ENCODE results near the gene ANKFN1. TPM values are rescaled to one million over a fixed set of nuclear protein-coding genes. Genes with fewer than 3 reads are reported as not detected.

The ANKFN1 gene
- total RNA-seq, 1 donor from 2014 or later, result not detected

DNA sequence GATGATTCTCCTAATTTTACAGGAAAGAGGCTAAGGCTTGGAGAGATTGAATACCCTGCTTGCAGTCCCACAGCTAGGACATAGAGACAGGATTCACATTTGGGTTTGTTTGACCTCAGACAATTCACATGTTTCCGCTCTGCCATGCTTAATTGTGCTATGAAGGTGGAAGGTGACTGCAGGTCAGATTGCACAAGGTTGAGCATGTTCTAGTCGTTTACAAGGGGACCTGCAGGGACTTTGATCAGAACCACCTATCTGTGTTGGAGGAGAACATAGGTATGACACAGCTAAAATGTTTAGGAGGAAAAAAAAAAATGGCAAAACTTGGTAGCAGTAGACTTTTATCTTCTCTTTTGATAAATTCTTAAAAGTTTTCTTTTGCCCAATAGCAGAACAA is 4.9 kb upstream of the ANKFN1 start:
- ATAC-seq, result no peak

DNA sequence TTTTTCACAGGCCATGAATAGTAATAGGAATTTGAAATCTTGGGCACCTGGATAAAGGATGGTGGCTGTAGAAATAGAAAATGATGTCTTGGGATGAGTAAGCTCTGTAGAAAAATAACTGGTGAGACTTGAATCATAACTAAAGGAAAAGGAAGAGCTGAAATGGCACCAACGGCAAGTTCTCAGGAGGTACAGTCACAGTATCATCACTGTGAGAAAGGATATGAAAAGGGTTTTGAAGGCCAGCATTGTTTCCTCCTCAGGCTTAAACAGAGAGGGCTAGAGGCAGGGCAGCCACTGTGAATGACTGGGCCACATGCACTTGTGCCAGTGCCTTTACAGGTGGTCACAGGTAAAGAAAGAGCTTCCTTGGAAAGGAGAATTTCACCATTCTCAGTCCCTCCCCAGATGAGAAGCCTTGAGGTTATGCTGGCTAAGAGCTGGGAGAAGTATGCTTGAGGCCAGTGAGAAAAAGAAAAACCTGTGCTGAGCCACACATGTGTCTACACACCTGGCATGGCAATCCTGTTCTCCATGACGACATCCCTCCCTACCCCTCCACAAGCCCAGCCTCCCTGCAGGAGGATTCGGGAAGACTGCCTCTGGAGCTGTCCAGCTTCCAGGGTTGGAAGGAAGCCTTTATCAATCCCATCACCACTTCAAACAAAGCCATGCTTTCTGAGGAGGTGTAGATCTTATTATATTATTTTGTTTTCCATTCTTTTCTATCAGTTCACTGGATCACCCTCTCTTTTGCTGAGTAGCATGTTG is 3.8 kb upstream of the ANKFN1 start:
- no peak for ATAC-seq

DNA sequence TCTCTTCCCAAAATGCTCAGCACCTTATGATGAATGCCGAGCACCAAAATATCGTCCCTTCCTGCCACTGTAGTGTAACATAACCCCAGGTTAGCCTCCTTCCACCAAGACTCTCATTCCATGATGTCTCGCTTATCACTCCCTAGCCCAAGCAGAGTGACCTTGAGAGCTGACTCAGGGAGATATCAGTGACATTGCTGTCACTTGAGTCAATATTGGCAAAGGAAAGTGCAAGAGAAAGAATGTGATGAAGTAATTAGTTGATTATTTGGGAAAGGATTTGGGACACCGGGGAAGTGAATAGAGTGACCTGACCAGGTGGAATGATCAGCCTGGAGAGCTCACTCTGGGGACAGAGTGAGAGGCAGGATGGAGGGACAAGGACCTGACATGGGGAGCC is 2.6 kb upstream of the ANKFN1 start:
- no peak for ATAC-seq

DNA sequence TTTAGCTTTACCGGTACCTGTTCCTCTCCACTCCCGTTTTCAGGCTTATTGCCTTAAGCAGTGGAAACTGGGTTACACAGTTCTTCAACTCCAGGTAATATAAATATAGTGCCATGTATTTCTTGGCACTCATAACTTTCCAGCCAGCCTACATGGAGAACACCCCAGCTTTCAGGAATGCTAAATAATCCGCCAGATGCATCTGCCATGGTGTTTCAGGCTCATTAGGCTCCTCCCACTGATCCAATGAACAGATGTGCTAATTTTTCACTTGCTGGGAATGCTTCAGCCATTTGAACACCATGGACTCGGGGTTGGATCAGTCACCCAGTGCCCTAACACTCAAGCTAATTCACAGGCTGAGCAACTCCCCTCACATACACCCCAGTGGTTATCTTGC is 4.6 kb downstream of the ANKFN1 start:
- ATAC-seq, result no peak

DNA sequence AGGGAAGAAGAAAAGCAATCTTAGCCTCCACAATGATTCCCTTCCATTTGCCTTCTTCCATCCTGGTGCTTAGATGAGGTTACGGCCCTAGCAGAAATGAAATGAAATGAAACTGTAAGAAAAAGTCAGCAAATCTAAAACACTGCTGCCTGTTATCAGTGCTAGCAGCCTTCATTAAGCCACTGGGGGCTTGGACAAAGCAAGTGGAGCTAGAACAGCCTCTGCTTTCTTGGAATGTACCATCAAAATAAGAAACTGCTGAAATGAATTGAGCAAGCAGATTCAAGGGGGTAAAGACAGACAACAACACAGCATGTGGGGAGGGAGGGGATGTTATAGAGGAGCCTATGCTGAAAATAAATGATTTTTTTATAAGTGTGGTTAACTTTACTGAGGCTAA is 5.1 kb downstream of the ANKFN1 start:
- no peak for ATAC-seq

- no peak for ATAC-seq
Measured at GRCh38 chr17:56158915-56159825, 5.9 kb downstream of the ANKFN1 start.

DNA sequence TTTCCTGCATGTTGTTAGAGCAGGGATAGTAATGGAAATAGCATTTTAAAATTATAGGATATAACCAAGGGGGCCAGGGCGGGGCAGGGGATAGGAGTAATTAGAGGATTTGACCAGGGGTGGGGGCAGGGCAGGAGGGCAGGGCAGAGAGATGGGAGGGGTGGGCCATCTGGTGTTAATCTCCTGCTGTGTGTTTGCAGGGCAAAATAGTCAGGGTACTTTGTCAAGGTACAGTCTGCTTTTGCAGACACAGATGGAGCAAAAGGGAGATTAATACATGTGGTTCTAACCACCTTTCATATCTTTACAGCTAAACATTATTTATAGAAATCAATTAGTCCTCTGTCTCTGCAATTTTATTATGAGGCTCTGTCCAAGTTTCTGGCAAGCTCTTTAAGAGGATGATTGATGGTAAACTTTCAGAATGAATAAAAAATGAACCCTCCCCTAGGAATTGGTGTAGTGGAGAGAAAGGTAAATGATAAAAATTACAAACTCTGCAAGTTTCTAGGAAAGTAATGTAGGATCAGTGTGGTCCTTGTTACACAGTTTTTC is 6.6 kb downstream of the ANKFN1 start:
- ATAC-seq, result no peak

GRCh38 chr17:56160422-56160821 is 7.1 kb downstream of the ANKFN1 start:
- no peak for ATAC-seq

- no peak for ATAC-seq
Measured at GRCh38 chr17:56165072-56165641, 11.9 kb downstream of the ANKFN1 start.

- no peak for ATAC-seq
Measured at GRCh38 chr17:56167491-56167890, 14.2 kb downstream of the ANKFN1 start.

GRCh38 chr17:56169621-56170020 is 16.3 kb downstream of the ANKFN1 start:
- ATAC-seq, result no peak

- ATAC-seq, result no peak
Measured at GRCh38 chr17:56171186-56171959, 18.1 kb downstream of the ANKFN1 start.

DNA sequence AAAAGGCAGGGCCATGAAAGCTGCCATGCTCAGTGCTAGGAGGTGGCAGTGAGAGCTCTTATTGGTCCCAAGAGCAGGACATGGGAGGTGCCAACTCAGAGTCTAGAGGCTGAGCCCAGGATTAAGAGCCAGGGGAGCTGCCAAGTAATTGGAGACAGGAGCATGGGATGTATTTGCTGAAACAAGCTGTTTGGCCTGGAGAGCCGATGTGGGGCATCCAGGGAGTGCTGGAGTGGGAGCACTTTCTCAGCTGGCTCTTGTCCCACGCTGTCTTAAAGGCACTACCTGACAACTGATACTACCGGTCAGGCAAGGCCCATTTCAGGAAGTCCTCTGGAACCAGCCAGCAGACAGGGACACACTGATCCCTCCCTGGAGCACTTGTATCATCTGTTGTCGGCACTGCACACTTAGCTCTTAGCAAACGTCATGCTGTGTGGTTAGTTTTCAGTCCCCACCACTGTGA is 19.3 kb downstream of the ANKFN1 start:
- ATAC-seq, result peak; percentile 71

GRCh38 chr17:56173026-56173425 is 19.8 kb downstream of the ANKFN1 start:
- no peak for ATAC-seq

DNA sequence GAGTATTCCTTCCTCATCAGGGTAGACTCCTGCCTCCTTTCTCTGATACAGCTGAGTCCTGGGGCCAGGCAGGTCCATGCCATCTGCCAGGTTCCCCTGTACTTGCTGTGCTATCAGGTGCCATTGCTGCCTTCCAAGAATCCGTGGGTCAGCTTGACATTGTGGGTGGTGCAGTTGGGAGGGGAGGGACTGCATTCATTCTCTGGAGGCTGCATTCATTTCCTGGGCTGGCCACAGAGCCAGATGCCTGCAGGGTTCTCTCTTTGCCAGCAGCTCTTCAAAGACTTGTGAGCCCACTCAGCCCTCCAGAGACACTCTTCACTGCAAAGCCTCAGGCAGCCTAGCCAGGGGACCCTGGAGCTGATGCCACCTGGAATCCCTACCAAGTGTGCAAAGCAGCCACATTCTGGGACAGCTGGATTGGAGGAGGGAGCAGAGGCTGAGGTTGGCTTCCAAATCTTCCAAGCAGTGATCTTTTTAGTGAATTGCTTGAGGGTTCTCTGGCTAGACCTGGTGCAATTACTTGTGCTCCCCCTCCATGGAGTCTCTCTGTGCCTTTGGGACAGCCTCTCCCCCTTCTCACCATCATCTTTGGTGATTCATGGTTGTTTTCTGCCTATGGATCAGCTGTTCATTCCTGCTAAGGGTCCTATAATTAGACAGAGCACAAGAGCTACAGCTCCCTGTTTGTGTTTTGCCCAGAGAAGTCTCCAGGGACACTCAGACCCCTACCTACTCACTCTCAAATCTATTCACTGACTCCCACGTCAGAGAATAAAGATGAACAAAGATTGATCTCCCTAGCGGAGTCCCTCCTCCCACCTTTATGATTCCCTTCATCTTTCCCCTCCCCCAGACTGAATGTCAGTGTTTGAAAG is 20.9 kb downstream of the ANKFN1 start:
- ATAC-seq, result no peak

DNA sequence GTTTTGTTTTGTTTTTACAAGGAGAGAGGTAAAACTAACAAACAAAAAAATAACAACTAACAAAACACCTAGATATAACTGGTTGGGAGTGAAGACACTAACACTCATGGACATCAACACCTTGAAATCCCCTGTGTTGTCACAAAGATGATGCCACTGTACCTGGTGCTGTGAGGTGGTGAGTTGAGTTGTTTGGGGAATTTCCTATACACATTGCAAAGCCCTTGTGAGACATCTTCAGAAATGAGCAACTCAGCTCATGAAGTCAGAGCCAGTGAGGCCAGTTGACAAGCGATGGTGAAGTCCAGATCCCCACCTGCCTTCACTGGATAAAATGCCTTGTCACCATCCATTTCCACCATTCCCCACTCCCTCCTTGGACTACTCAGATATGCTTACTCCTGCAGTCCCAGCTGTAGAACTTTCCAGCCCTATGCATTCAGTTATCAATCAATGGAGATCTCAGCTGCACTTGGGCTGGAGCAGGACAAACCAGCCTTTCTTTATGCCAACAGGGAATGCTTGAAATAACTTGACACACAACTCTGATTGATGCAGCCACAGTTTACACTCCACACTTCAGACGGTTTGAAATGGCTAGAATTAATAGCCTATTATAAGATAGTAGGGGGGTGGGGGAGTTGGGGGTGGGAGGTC is 22.2 kb downstream of the ANKFN1 start:
- ATAC-seq, result no peak

GRCh38 chr17:56176091-56176490 is 22.8 kb downstream of the ANKFN1 start:
- no peak for ATAC-seq

DNA sequence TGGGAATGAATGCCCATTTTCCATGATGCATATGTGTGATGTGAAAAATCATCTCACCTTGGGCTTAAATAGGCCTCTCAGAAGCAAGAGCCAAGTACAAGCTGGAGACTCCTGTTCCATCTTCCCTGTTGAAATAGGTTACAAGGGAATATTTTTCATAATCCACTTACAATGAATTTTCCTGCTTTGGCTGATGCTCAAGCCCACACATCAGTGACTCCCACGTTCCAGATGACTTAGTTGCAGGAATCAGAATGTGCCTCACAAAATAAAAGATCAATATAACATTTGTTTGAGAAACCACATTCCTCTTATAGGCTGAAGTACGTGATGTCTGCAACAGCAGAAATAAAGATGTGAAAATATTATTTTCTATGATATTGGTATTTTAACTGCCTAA is 24.1 kb downstream of the ANKFN1 start:
- ATAC-seq, result no peak

DNA sequence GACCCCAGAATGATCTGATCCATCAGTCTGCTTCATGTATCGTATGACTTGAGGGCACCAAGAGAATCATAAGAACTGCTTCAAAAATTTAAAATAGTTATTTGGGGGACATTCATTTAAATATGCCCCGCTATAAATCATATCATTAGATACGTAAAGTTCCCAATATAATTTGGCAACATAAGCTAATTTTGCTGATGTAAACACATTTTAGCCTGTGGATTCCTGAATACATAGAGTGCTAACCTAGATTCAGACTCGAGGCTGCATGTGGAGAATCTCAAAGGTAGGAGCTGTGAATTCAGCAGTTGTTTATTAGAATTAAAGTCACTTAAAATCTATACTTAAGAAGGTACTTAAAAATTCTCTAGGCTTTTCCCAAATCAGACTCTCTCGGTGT is 24.9 kb downstream of the ANKFN1 start:
- no peak for ATAC-seq

DNA sequence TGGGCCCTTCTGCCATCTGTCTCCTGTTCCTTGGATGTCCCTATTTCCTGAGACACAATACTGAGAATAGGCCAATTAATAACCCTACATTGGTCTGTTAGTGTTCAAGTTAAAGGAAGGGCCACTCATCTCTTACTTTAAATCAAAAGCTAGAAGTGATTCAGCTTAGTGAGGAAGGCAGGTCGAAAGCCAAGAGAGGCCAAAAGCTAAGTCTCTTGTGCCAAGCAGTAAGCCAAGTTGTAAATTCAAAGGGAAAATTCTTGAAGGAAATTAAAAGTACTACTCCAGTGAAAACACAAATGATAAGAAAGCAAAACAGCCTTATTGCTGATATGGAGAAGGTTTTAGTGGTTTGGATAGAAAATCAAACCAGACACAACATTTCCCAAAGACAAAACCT is 28.8 kb downstream of the ANKFN1 start:
- ATAC-seq, result no peak

GRCh38 chr17:56184650-56185049 is 31.4 kb downstream of the ANKFN1 start:
- ATAC-seq, result no peak

Data from esophagus mucosa (tissue), 1 donor.